Mesenchymal stem cell (in vitro differentiated cells and primary cell): ENCODE measurements around the gene ZBTB38.

ENCODE experiments used
- DNase-seq: peaks from one replicate; pipeline ENCODE4 v3.0.0-alpha.2; 2013
- H2AFZ ChIP-seq: one replicate; pipeline ENCODE4 v1.6.1; 2013; ENCODE audit warnings: low read depth, mild to moderate bottlenecking, control low read depth, inconsistent platforms, low read length, moderate library complexity
- H2AK5ac ChIP-seq: 2 replicates; pipeline ENCODE4 v1.6.1; 2013; ENCODE audit warnings: low read length, moderate library complexity, mild to moderate bottlenecking, inconsistent platforms; ENCODE audit not compliant: severe bottlenecking
- H2BK120ac ChIP-seq: one replicate; pipeline ENCODE4 v1.6.1; 2013; ENCODE audit warnings: low read depth, mild to moderate bottlenecking, inconsistent platforms, low read length, moderate library complexity
- H2BK12ac ChIP-seq, 2 experiments: one replicate each; pipeline ENCODE4 v1.6.1; 2013; ENCODE audit warnings: inconsistent platforms in 2 of 2, low read length in 2 of 2, mild to moderate bottlenecking in 2 of 2, moderate library complexity in 2 of 2, control low read depth in 1 of 2
- H2BK15ac ChIP-seq: one replicate; pipeline ENCODE4 v1.6.1; 2013; ENCODE audit warnings: mild to moderate bottlenecking, low read depth, inconsistent platforms; ENCODE audit not compliant: poor library complexity, severe bottlenecking
- H2BK5ac ChIP-seq: 2 replicates; pipeline ENCODE4 v1.6.1; 2013; ENCODE audit warnings: low read depth, mild to moderate bottlenecking, low read length, control low read depth, inconsistent platforms; ENCODE audit not compliant: poor library complexity, severe bottlenecking
- H3K14ac ChIP-seq, 2 experiments: one replicate each; pipeline ENCODE4 v1.6.1; 2013; ENCODE audit warnings: inconsistent platforms in 2 of 2, low read length in 2 of 2, control low read depth in 1 of 2, mild to moderate bottlenecking in 1 of 2, moderate library complexity in 1 of 2
- H3K18ac ChIP-seq, 2 experiments: one replicate each; pipeline ENCODE4 v1.6.1; 2013; ENCODE audit warnings: inconsistent platforms in 2 of 2, low read length in 2 of 2, control low read depth in 1 of 2, low read depth in 1 of 2, mild to moderate bottlenecking in 1 of 2
- H3K23ac ChIP-seq, 2 experiments: one replicate each; pipeline ENCODE4 v1.6.1; 2013; ENCODE audit warnings: inconsistent platforms in 2 of 2, low read length in 2 of 2, mild to moderate bottlenecking in 2 of 2, moderate library complexity in 2 of 2, control low read depth in 1 of 2
- H3K27ac ChIP-seq: 2 replicates; pipeline ENCODE4 v1.5.1; 2013; ENCODE audit warnings: mild to moderate bottlenecking, moderate library complexity, low read length, control low read depth, inconsistent platforms; ENCODE audit not compliant: poor library complexity, severe bottlenecking
- H3K27me3 ChIP-seq, 2 experiments: 2 replicates each; pipeline versions ENCODE4 v1.6.1 to v1.7.0; 2013; ENCODE audit warnings: low read length in 2 of 2, mild to moderate bottlenecking in 2 of 2, moderate library complexity in 2 of 2, control low read depth in 1 of 2, inconsistent platforms in 1 of 2; ENCODE audit not compliant: control insufficient read depth in 1 of 2, insufficient read depth in 1 of 2
- H3K36me3 ChIP-seq, 2 experiments: 2 replicates each; pipeline versions ENCODE4 v1.6.1 to v1.7.0; 2013; ENCODE audit warnings: low read length in 2 of 2, control low read depth in 1 of 2, inconsistent platforms in 1 of 2, low read depth in 1 of 2, mild to moderate bottlenecking in 1 of 2; ENCODE audit not compliant: insufficient read depth in 2 of 2, control insufficient read depth in 1 of 2
- H3K4ac ChIP-seq, 2 experiments: one replicate each; pipeline ENCODE4 v1.6.1; 2013; ENCODE audit warnings: inconsistent platforms in 2 of 2, low read length in 2 of 2, mild to moderate bottlenecking in 2 of 2, moderate library complexity in 2 of 2, control low read depth in 1 of 2, low read depth in 1 of 2
- H3K4me1 ChIP-seq: 2 replicates; pipeline ENCODE4 v1.6.1; 2013; ENCODE audit warnings: low read depth, low read length, control low read depth; ENCODE audit not compliant: control insufficient read depth, insufficient read depth
- H3K4me2 ChIP-seq: 2 replicates; pipeline ENCODE4 v1.6.1; 2013; ENCODE audit warnings: low read length, mild to moderate bottlenecking, inconsistent platforms; ENCODE audit not compliant: poor library complexity, severe bottlenecking
- H3K4me3 ChIP-seq, 2 experiments: 2 replicates each; pipeline versions ENCODE4 v1.5.1 to v1.7.0; 2013; ENCODE audit warnings: low read length in 2 of 2, mild to moderate bottlenecking in 2 of 2, control low read depth in 1 of 2, low read depth in 1 of 2; ENCODE audit not compliant: insufficient read depth in 1 of 2
- H3K79me1 ChIP-seq: replicated peaks from 2 replicates; pipeline ENCODE4 v1.6.1; 2013; ENCODE audit warnings: mild to moderate bottlenecking, control low read depth, low read length, inconsistent platforms; ENCODE audit not compliant: poor library complexity, severe bottlenecking
- H3K9ac ChIP-seq: 2 replicates; pipeline ENCODE4 v1.7.0; 2013; ENCODE audit warnings: mild to moderate bottlenecking, low read length, moderate library complexity
- H3K9me3 ChIP-seq: 2 replicates; pipeline ENCODE4 v1.7.0; 2013; ENCODE audit warnings: mild to moderate bottlenecking, low read length; ENCODE audit not compliant: control insufficient read depth
- H4K8ac ChIP-seq: one replicate; pipeline ENCODE4 v1.6.1; 2013; ENCODE audit warnings: inconsistent platforms, mild to moderate bottlenecking, low read length, moderate library complexity
- H4K91ac ChIP-seq: one replicate; pipeline ENCODE4 v1.6.1; 2013; ENCODE audit warnings: mild to moderate bottlenecking, low read length, inconsistent platforms
- WGBS: methylation state at CpG from one replicate; pipeline ENCODE4 v1.1.7; 2013; ENCODE audit warnings: mixed read lengths; 5-methylcytosine and 5-hydroxymethylcytosine counted together

ZBTB38 gene

DNA sequence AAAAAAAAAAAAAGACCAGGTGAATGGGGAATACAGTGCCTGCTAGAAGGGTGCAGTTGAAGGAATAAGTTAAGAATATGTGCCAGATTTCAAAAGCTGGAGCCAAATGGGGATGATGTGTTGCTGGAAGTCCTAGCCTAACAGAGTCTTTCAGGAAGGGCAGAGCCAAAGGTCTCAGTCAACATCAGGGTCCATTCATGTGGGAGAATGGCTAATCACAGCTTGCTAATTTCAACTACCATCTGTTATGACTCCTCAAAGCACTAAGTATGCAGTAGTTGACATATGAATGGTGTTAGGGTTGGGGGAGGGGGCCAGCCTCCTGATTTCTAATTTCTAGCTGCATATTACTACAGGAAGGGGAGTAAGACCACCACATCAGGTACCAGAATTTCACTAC lies 4.4 kb downstream of the ZBTB38 start:
- Histone ChIP-seq H2AFZ (no peak overlapping the region), H3K4me2 (no peak overlapping the region), H3K9ac (no peak overlapping the region), H4K91ac (no peak overlapping the region), H4K8ac (no peak overlapping the region), H3K27me3 (no peaks in the 10 kb centered on the region), H3K4ac (no peak overlapping the region), H3K4me1 (peaks cover 19% of the 10 kb centered on the region), H2AK5ac (peak overlapping the region; percentile 83), H3K36me3 (peaks cover 19 to 45% of the 10 kb centered on the region in 2 experiments), H3K27ac (no peak overlapping the region), H3K18ac (no peak overlapping the region), H3K9me3 (no peaks in the 10 kb centered on the region), H3K79me1 (peaks cover 30% of the 10 kb centered on the region), H3K14ac (no peak overlapping the region), H3K23ac (no peak overlapping the region), H2BK120ac (no peak overlapping the region), H2BK15ac (no peak overlapping the region), H3K4me3 (no peak overlapping the region), H2BK12ac (peak overlapping the region in 1 of 2 experiments; percentile 42), H2BK5ac (no peak overlapping the region)
- DNase-seq, result no peak

GRCh38 chr3:141373232-141373631 lies 4.9 kb downstream of the ZBTB38 start:
- no peak overlapping the region for H2BK5ac ChIP-seq
- H3K23ac ChIP-seq, result no peak overlapping the region
- DNase-seq, result no peak
- peaks cover 13% of the 10 kb centered on the region for H3K4me1 ChIP-seq
- no peak overlapping the region for H4K91ac ChIP-seq
- H3K9ac ChIP-seq, result peak overlapping the region; percentile 7
- no peak overlapping the region for H2AFZ ChIP-seq
- no peak overlapping the region for H3K4me2 ChIP-seq
- no peak overlapping the region for H3K4ac ChIP-seq
- peaks cover 19 to 51% of the 10 kb centered on the region in 2 experiments for H3K36me3 ChIP-seq
- peaks cover 33% of the 10 kb centered on the region for H3K79me1 ChIP-seq
- no peak overlapping the region for H2BK15ac ChIP-seq
- H3K4me3 ChIP-seq, result no peak overlapping the region
- no peak overlapping the region for H2AK5ac ChIP-seq
- no peak overlapping the region for H3K14ac ChIP-seq
- H4K8ac ChIP-seq, result no peak overlapping the region
- H3K27ac ChIP-seq, result no peak overlapping the region
- H3K9me3 ChIP-seq, result no peaks in the 10 kb centered on the region
- H2BK12ac ChIP-seq, result no peak overlapping the region
- H3K27me3 ChIP-seq, result no peaks in the 10 kb centered on the region
- H3K18ac ChIP-seq, result no peak overlapping the region
- H2BK120ac ChIP-seq, result no peak overlapping the region

- Histone ChIP-seq H3K4me1 (peaks cover 10% of the 10 kb centered on the region), H3K14ac (no peak overlapping the region), H3K79me1 (peaks cover 33% of the 10 kb centered on the region), H4K91ac (no peak overlapping the region), H3K4ac (no peak overlapping the region), H4K8ac (no peak overlapping the region), H2BK120ac (no peak overlapping the region), H3K4me2 (no peak overlapping the region), H3K23ac (no peak overlapping the region), H3K4me3 (no peak overlapping the region), H3K27me3 (no peaks in the 10 kb centered on the region), H3K9ac (no peak overlapping the region), H2BK5ac (no peak overlapping the region), H3K9me3 (no peaks in the 10 kb centered on the region), H3K36me3 (peaks cover 19 to 58% of the 10 kb centered on the region in 2 experiments), H2BK12ac (no peak overlapping the region), H3K27ac (peak overlapping the region; percentile 5), H2BK15ac (no peak overlapping the region), H2AFZ (no peak overlapping the region), H2AK5ac (no peak overlapping the region), H3K18ac (no peak overlapping the region)
- WGBS, result 82% methylated on average over 6 of the region's 7 CpGs
- no peak for DNase-seq
Observed at GRCh38 chr3:141373768-141374526, 5.6 kb downstream of the ZBTB38 start.

DNA sequence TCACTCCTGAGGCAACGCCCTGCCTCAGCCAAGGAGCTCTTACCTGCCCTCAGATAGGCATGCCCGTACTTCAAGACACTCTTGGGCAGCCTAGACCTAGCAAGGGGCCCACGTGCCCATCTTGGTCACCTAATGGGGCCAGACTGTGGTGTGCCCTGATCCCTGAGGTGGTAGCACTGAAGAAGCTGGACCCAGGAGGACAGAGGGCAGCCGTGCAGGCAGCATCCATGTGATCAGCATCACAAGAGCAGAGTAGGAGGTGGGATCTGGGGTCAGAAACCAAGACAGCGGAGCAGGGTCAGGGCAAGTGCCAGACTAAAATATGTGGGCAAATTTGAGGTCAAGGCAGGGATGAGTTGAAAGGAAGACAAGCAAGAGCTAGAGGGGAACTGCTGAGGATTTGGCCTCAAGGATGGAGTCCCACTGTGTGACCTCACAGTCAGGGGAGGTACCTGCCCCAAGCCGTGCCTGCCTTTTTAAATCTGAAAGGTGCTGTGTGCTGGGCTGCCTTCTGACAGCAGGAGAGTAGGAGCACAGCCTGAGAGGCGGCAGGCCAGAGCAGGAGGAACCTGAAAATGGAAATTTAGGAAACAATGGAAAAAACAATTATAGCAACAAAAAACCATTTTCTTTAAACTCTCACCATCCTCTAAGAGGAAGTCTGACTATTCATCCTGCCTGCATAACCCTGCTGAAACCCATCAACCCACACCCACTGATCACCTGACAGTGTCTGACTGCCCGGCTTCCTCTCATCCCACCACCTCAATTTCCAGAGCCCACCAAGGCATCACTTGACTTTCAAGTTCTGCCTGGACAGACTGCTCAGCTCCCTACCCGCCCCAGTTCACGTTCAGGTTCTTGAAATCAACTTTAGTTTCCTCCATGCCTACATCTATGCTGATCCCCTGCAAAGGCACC lies 7.3 kb downstream of the ZBTB38 start:
- WGBS, result 97% methylated on average over 9 of the region's 10 CpGs
- Histone ChIP-seq H2BK5ac (no peak overlapping the region), H4K8ac (peak overlapping the region; percentile 71), H3K4me3 (no peak overlapping the region), H2BK12ac (peak overlapping the region in 1 of 2 experiments; percentile 21), H3K4me2 (no peak overlapping the region), H3K36me3 (peaks cover 23 to 65% of the 10 kb centered on the region in 2 experiments), H2BK120ac (no peak overlapping the region), H3K27ac (no peak overlapping the region), H3K18ac (peak overlapping the region in 1 of 2 experiments; percentile 18), H3K27me3 (no peaks in the 10 kb centered on the region), H3K4me1 (peaks cover 10% of the 10 kb centered on the region), H3K79me1 (peaks cover 43% of the 10 kb centered on the region), H3K14ac (no peak overlapping the region), H4K91ac (no peak overlapping the region), H3K23ac (peak overlapping the region in 1 of 2 experiments; percentile 23), H3K4ac (peak overlapping the region in 1 of 2 experiments; percentile 46), H2AK5ac (peak overlapping the region; percentile 71), H3K9ac (no peak overlapping the region), H2BK15ac (no peak overlapping the region), H2AFZ (no peak overlapping the region), H3K9me3 (no peaks in the 10 kb centered on the region)
- DNase-seq, result no peak
